Suprapubic skin (tissue), 3 donors: ENCODE results near the gene SUSD4.

Experiments
- POLR2A ChIP-seq, 2 donors: fragments of 450-650 bp; IDR thresholded peaks; one replicate each; pipeline ENCODE4 v1.6.1; 2017; ENCODE audit warnings: antibody characterized with exemption in 2 of 2, mild to moderate bottlenecking in 2 of 2, moderate library complexity in 2 of 2
- TF ChIP-seq, protein P1 (sequence below), 2 donors: fragments of 200-600 bp in 1 of 2; fragments of 450-650 bp in 1 of 2; sonication (generic) in 1 of 2; IDR thresholded peaks; one replicate each; pipeline ENCODE4 v1.5.1; 2016 to 2019; ENCODE audit warnings: antibody characterized with exemption in 2 of 2, mild to moderate bottlenecking in 1 of 2, moderate library complexity in 1 of 2

DNA sequence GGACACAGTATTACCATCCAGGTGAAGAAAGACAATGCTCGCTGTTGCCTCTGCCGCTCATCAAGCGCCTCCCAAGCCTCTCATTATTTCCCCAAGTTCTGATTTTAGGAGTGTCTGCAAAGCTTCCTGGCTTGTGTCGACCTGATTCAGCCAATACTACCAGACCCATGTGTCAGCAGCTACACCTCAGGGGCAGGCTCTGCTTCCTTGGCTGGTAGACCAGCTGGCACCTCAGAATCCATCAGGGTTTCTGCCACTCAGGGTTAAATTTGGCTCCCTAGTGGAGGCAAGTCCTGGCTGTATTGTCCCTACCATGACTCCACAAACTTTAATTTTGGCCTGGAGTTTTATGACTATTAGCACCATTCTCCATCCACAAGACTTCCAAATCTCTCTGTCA lies 35.4 kb downstream of the SUSD4 start:
- TF ChIP-seq, protein P1, sequence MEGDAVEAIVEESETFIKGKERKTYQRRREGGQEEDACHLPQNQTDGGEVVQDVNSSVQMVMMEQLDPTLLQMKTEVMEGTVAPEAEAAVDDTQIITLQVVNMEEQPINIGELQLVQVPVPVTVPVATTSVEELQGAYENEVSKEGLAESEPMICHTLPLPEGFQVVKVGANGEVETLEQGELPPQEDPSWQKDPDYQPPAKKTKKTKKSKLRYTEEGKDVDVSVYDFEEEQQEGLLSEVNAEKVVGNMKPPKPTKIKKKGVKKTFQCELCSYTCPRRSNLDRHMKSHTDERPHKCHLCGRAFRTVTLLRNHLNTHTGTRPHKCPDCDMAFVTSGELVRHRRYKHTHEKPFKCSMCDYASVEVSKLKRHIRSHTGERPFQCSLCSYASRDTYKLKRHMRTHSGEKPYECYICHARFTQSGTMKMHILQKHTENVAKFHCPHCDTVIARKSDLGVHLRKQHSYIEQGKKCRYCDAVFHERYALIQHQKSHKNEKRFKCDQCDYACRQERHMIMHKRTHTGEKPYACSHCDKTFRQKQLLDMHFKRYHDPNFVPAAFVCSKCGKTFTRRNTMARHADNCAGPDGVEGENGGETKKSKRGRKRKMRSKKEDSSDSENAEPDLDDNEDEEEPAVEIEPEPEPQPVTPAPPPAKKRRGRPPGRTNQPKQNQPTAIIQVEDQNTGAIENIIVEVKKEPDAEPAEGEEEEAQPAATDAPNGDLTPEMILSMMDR (IDR thresholded peaks at IDR 0.05): no peak
- TF ChIP-seq POLR2A (IDR thresholded peaks at IDR 0.05): no peak
